Endothelial cell of umbilical vein (primary cell): ENCODE data around the gene HHLA2. TPM values are rescaled to one million over a fixed set of nuclear protein-coding genes. Genes with fewer than 3 reads are reported as not detected.

Experiments
- BruUV-seq: library from RNA; stranded (reverse); fragments of 400-500 nt; replicated peaks from 2 replicates; lab custom pipeline; 2021; lab: Mats Ljungman, UMichigan
- CTCF ChIA-PET: fragments of 300-600, 350-600 bp; sonication (Branson Sonifier 250); formaldehyde crosslinking; loops from one replicate; lab custom pipeline; 2021; ENCODE audit warnings: antibody characterized with exemption, inconsistent platforms; lab: Charles Lee
- POLR2A ChIA-PET: fragments of 300-600, 350-600 bp; sonication (Branson Sonifier 250); formaldehyde crosslinking; loops from one replicate; lab custom pipeline; 2021; ENCODE audit warnings: antibody characterized with exemption, inconsistent platforms; lab: Charles Lee
- DNase-seq: peaks from one replicate; pipeline ENCODE4 v3.0.0-alpha.2; 2011; ENCODE audit warnings: low read depth, low spot score
- FAIRE-seq: peaks from 2 replicates; lab custom pipeline; 2011; peaks lifted over from hg19 to GRCh38; lab: Jason Lieb, UNC
- H2AFZ ChIP-seq: 2 replicates; pipeline ENCODE4 v1.6.0; 2012; ENCODE audit warnings: low read depth, low read length, control low read depth, inconsistent platforms
- H3K27ac ChIP-seq: 2 replicates; pipeline ENCODE4 v1.5.1; 2011; ENCODE audit warnings: low read depth, mild to moderate bottlenecking, control low read depth, low read length, moderate library complexity; ENCODE audit not compliant: insufficient read depth
- H3K27me3 ChIP-seq, 2 experiments: 2 replicates each; pipeline versions ENCODE4 v1.6.0 to v1.6.1; 2011; ENCODE audit warnings: low read length in 2 of 2, mixed read lengths in 1 of 2; ENCODE audit not compliant: control insufficient read depth in 2 of 2, insufficient read depth in 2 of 2
- H3K36me3 ChIP-seq, 2 experiments: 2 replicates in 1 of 2; 3 replicates in 1 of 2; pipeline ENCODE4 v1.5.1; 2011; ENCODE audit warnings: low read length in 2 of 2, mild to moderate bottlenecking in 1 of 2, moderate library complexity in 1 of 2; ENCODE audit not compliant: control insufficient read depth in 2 of 2, insufficient read depth in 2 of 2; ENCODE audit errors: extremely low read depth in 1 of 2
- H3K4me1 ChIP-seq: 3 replicates; pipeline ENCODE4 v1.5.1; 2011; ENCODE audit warnings: mild to moderate bottlenecking, low read length; ENCODE audit not compliant: control insufficient read depth, insufficient read depth; ENCODE audit errors: extremely low read depth
- H3K4me2 ChIP-seq: 2 replicates; pipeline ENCODE4 v1.6.1; 2011; ENCODE audit warnings: low read length, control low read depth, mixed read lengths; ENCODE audit not compliant: insufficient read depth
- H3K4me3 ChIP-seq, 3 experiments: fragments of 200-600 bp in 1 of 3; sonication (generic), shearing (Covaris generic) in 1 of 3; replicated peaks in 1 of 3; 2 replicates each; pipeline ENCODE4 v1.5.1; 2011 to 2016; ENCODE audit warnings: control low read depth in 3 of 3, low read length in 3 of 3, mild to moderate bottlenecking in 2 of 3, inconsistent platforms in 1 of 3, low read depth in 1 of 3, moderate library complexity in 1 of 3; ENCODE audit not compliant: insufficient read depth in 1 of 3
- H3K79me2 ChIP-seq: 2 replicates; pipeline ENCODE4 v1.6.0; 2012; ENCODE audit warnings: low read length, inconsistent platforms; ENCODE audit not compliant: control insufficient read depth, insufficient read depth
- H3K9ac ChIP-seq: replicated peaks from 2 replicates; pipeline ENCODE3; 2011; ENCODE audit warnings: low read length, control low read depth; ENCODE audit not compliant: insufficient read depth; ENCODE audit errors: extremely low read depth
- H3K9me1 ChIP-seq: replicated peaks from 3 replicates; pipeline ENCODE4 v1.6.0; 2011; ENCODE audit warnings: mild to moderate bottlenecking, low read length; ENCODE audit not compliant: control insufficient read depth, insufficient read depth; ENCODE audit errors: extremely low read depth
- H3K9me3 ChIP-seq: replicated peaks from 2 replicates; pipeline ENCODE4 v1.5.1; 2012; ENCODE audit warnings: low read length, inconsistent platforms; ENCODE audit not compliant: control insufficient read depth, insufficient read depth
- H4K20me1 ChIP-seq: replicated peaks from 2 replicates; pipeline ENCODE3; 2011; ENCODE audit warnings: mild to moderate bottlenecking, low read length; ENCODE audit not compliant: control insufficient read depth, insufficient read depth; ENCODE audit errors: extremely low read depth
- CTCF ChIP-seq, 2 donors: IDR thresholded peaks; 1 replicate in 1 of 2; 2 replicates in 1 of 2; pipeline ENCODE4 v1.5.1; 2011; ENCODE audit warnings: low read length in 2 of 2, mild to moderate bottlenecking in 2 of 2, moderate library complexity in 2 of 2, control low read depth in 1 of 2, inconsistent platforms in 1 of 2, low read depth in 1 of 2; ENCODE audit not compliant: insufficient read depth in 1 of 2; ENCODE audit errors: extremely low read depth in 1 of 2
- FOS ChIP-seq: IDR thresholded peaks from 2 replicates; pipeline ENCODE4 v1.6.1; 2011; ENCODE audit warnings: mild to moderate bottlenecking, low read length, moderate library complexity, borderline replicate concordance; ENCODE audit not compliant: insufficient read depth
- GATA2 ChIP-seq: IDR thresholded peaks from 2 replicates; pipeline ENCODE4 v1.7.0; 2011; ENCODE audit warnings: low read depth, mild to moderate bottlenecking, moderate library complexity, mixed read lengths, low read length; ENCODE audit not compliant: insufficient read length, insufficient read depth
- JUN ChIP-seq: IDR thresholded peaks from 2 replicates; pipeline ENCODE4 v1.6.1; 2011; ENCODE audit warnings: borderline replicate concordance, low read depth; ENCODE audit not compliant: insufficient read length, insufficient read depth
- MAX ChIP-seq: IDR thresholded peaks from 2 replicates; pipeline ENCODE4 v1.6.1; 2011; ENCODE audit not compliant: insufficient read depth, insufficient read length
- MYC ChIP-seq: IDR thresholded peaks from one replicate; pipeline ENCODE4 v1.6.1; 2011; ENCODE audit warnings: mild to moderate bottlenecking, low read depth, low read length
- POLR2A ChIP-seq: IDR thresholded peaks from 2 replicates; pipeline ENCODE4 v1.6.1; 2012; ENCODE audit warnings: low read depth, mild to moderate bottlenecking, control low read depth, low read length
- POLR2AphosphoS5 ChIP-seq: IDR thresholded peaks from 2 replicates; pipeline ENCODE4 v1.6.1; 2012; ENCODE audit warnings: low read depth, mild to moderate bottlenecking, control low read depth, low read length, moderate library complexity; ENCODE audit not compliant: insufficient read depth
- dilution Hi-C: fragments of 300-500 bp; cut with MboI; formaldehyde crosslinking; loops from one replicate; pipeline ENCODE4 v1.15.0; 2019; ENCODE audit warnings: low sequenced_read_pairs; ENCODE audit not compliant: extremely low pct_ligation_motif_present
- intact Hi-C: fragments of 100-400 bp; cut with micrococcal nuclease; formaldehyde crosslinking; loops from one replicate; pipeline ENCODE4 v1.10.0; 2022
- polyA plus RNA-seq, 4 experiments: library from polyadenylated mRNA; depleted of rRNA in 3 of 4; stranded (reverse) in 3 of 4; unstranded in 1 of 4; fragments of >200 nt; gene quantifications; 2 replicates each; pipeline versions ENCODE4 v1.2.1 to v1.2.3, GENCODE V29; 2011 to 2012; ENCODE audit warnings: missing spikeins in 1 of 4
- total RNA-seq: library from RNA; stranded (reverse); gene quantifications from 2 replicates; pipeline ENCODE4 v1.2.3, GENCODE V29; 2021

HHLA2 gene
- total and polyA plus RNA-seq, 2 donors (not counting 3 experiments of a cell fraction or from before 2014, with no cell fraction given): not detected

- CTCF ChIA-PET: no interaction called here
- Histone ChIP-seq H3K27ac (no peak overlapping the region), H4K20me1 (no peaks in the 10 kb centered on the region), H3K9me1 (no peaks in the 10 kb centered on the region), H3K4me2 (no peak overlapping the region), H3K36me3 (no peaks in the 10 kb centered on the region), H3K4me1 (peaks cover 15% of the 10 kb centered on the region), H3K79me2 (no peaks in the 10 kb centered on the region), H3K4me3 (no peak overlapping the region), H2AFZ (no peak overlapping the region), H3K27me3 (no peaks in the 10 kb centered on the region), H3K9ac (no peak overlapping the region), H3K9me3 (no peaks in the 10 kb centered on the region)
- no TSS peak for BruUV-seq
- TF ChIP-seq CTCF (IDR thresholded peaks at IDR 0.05; ENCODE audit: extremely low read depth in 1 of 2, insufficient read depth in 1 of 2, low read depth in 1 of 2, low read length in 2 of 2) (no peak), MAX (no peak), MYC (no peak), POLR2A (no peak), GATA2 (no peak), FOS (no peak), JUN (no peak), POLR2AphosphoS5 (no peak)
- POLR2A ChIA-PET: interaction anchor here (0.6 kb wide), 1 partner anchor 18 kb away, joined by 4 read pairs; no protein-coding TSS in a partner anchor
- intact Hi-C loops: loop anchor here (2.0 to 10.0 kb wide), 3 partner anchors 133 to 251 kb away; partner anchors contain the start of gene CD47
- dilution Hi-C loops: no loop called here
- no peak for FAIRE-seq
- no peak for DNase-seq
Observed at GRCh38 chr3:108341911-108342310, 45.6 kb downstream of the HHLA2 start.
